Measurements from ENCODE around the gene INPP1.
"Not testable (repeated sequence)": the region's sequence is repeated elsewhere in the genome, so short reads cannot be mapped to it uniquely, and the experiment has no call there.

Gene INPP1

GRCh38 chr2:190358655-190359448 lies 15.5 kb downstream of the INPP1 start:
- FAIRE-seq = peak; percentile 51

GRCh38 chr2:190360561-190360960 lies 17.2 kb downstream of the INPP1 start:
- peak; percentile 48 for FAIRE-seq
- DNase-seq (ENCODE audit: insufficient read length, low spot score) = no peak

More at GRCh38 chr2:190358655-190359448, 15.5 kb downstream of the INPP1 start:
- DNase-seq (ENCODE audit: insufficient read length, low spot score) = not testable (repeated sequence)

GRCh38 chr2:190360965-190361364 lies 17.6 kb downstream of the INPP1 start:
- FAIRE-seq (no peak), DNase-seq (ENCODE audit: insufficient read length, low spot score) (no peak)

GRCh38 chr2:190361572-190361971 lies 18.2 kb downstream of the INPP1 start:
- no peak for DNase-seq (ENCODE audit: insufficient read length, low spot score)
- no peak for FAIRE-seq

GRCh38 chr2:190362894-190363293 lies 19.5 kb downstream of the INPP1 start:
- DNase-seq (ENCODE audit: insufficient read length, low spot score) (no peak), FAIRE-seq (no peak)

- DNase-seq (ENCODE audit: insufficient read length, low spot score) (no peak), FAIRE-seq (no peak)
Observed at GRCh38 chr2:190365499-190366204, 22.3 kb downstream of the INPP1 start.

GRCh38 chr2:190366248-190366753 lies 22.9 kb downstream of the INPP1 start:
- DNase-seq (ENCODE audit: insufficient read length, low spot score) (no peak), FAIRE-seq (no peak)

GRCh38 chr2:190367091-190367490 lies 23.7 kb downstream of the INPP1 start:
- DNase-seq (ENCODE audit: insufficient read length, low spot score) (no peak), FAIRE-seq (no peak)

- FAIRE-seq (no peak), DNase-seq (ENCODE audit: insufficient read length, low spot score) (no peak)
Observed at GRCh38 chr2:190369635-190370034, 26.2 kb downstream of the INPP1 start.

- no peak for DNase-seq (ENCODE audit: insufficient read length, low spot score)
- no peak for FAIRE-seq
Observed at GRCh38 chr2:190376083-190376482, 32.7 kb downstream of the INPP1 start.

GRCh38 chr2:190376591-190377245 lies 33.3 kb downstream of the INPP1 start:
- FAIRE-seq = no peak
- DNase-seq (ENCODE audit: insufficient read length, low spot score) = no peak

GRCh38 chr2:190378880-190379237 lies 35.5 kb downstream of the INPP1 start:
- DNase-seq (ENCODE audit: insufficient read length, low spot score) = no peak
- FAIRE-seq = no peak

- DNase-seq (ENCODE audit: insufficient read length, low spot score) (no peak), FAIRE-seq (no peak)
Observed at GRCh38 chr2:190379249-190379964, 36.0 kb downstream of the INPP1 start.

GRCh38 chr2:190380962-190381412 lies 37.6 kb downstream of the INPP1 start:
- no peak for FAIRE-seq
- DNase-seq (ENCODE audit: insufficient read length, low spot score) = no peak

- FAIRE-seq (peak; percentile 89), DNase-seq (ENCODE audit: insufficient read length, low spot score) (peak; percentile 38)
Observed at GRCh38 chr2:190382851-190383250, 39.5 kb downstream of the INPP1 start.

GRCh38 chr2:190387422-190387821 lies 44.0 kb downstream of the INPP1 start:
- FAIRE-seq (no peak), DNase-seq (ENCODE audit: insufficient read length, low spot score) (no peak)

- DNase-seq (ENCODE audit: insufficient read length, low spot score) (no peak), FAIRE-seq (peak; percentile 14)
Observed at GRCh38 chr2:190396271-190396670, 52.9 kb downstream of the INPP1 start.

- DNase-seq (ENCODE audit: insufficient read length, low spot score) (no peak), FAIRE-seq (no peak)
Observed at GRCh38 chr2:190402986-190403603, 59.7 kb downstream of the INPP1 start.

- no peak for FAIRE-seq
- no peak for DNase-seq (ENCODE audit: insufficient read length, low spot score)
Observed at GRCh38 chr2:190404487-190404886, 61.1 kb downstream of the INPP1 start.

- DNase-seq (ENCODE audit: insufficient read length, low spot score) (no peak), FAIRE-seq (no peak)
Observed at GRCh38 chr2:190405070-190405469, 61.7 kb downstream of the INPP1 start.

Measured in GM19239 (cell line).